Measurements from ENCODE around the gene LZTS2.

GRCh38 chr10:101055411-101055810 is 55.8 kb downstream of the LZTS2 start:
- TF ChIP-seq SUZ12 (IDR thresholded peaks at IDR 0.05), result no peak
- TF ChIP-seq ELF4 (IDR thresholded peaks at IDR 0.05), result no peak
- TF ChIP-seq PKNOX1 (IDR thresholded peaks at IDR 0.05), result no peak
- no peak for TF ChIP-seq FOXK2 (IDR thresholded peaks at IDR 0.05)
- TF ChIP-seq CTBP1 (IDR thresholded peaks at IDR 0.05; ENCODE audit: borderline replicate concordance), result no peak
- no peak for TF ChIP-seq ZNF384 (IDR thresholded peaks at IDR 0.05)
- TF ChIP-seq LEF1 (IDR thresholded peaks at IDR 0.05; ENCODE audit: borderline replicate concordance), result no peak
- TF ChIP-seq BHLHE40 (IDR thresholded peaks at IDR 0.05; ENCODE audit: borderline replicate concordance), result no peak
- TF ChIP-seq NFRKB (IDR thresholded peaks at IDR 0.05), result no peak
- TF ChIP-seq TARDBP (IDR thresholded peaks at IDR 0.05), result no peak
- no peak for TF ChIP-seq HDGF (IDR thresholded peaks at IDR 0.05; ENCODE audit: borderline replicate concordance)
- no peak for TF ChIP-seq ARNT (IDR thresholded peaks at IDR 0.05)
- TF ChIP-seq SP1 (IDR thresholded peaks at IDR 0.05), result no peak

Measured in HEK293T (cell line).